GM12874 (cell line): ENCODE results near the gene CEP128.

Source experiments
- CTCF ChIP-seq: IDR thresholded peaks from 2 replicates; pipeline ENCODE4 v1.5.1; 2011; ENCODE audit warnings: low read depth, mild to moderate bottlenecking, control low read depth, low read length, moderate library complexity; ENCODE audit not compliant: insufficient read depth

The CEP128 gene

GRCh38 chr14:80919622-80920021, 21.9 kb downstream of the CEP128 start:
- TF ChIP-seq CTCF, result no peak

- TF ChIP-seq CTCF, result no peak
Measured at GRCh38 chr14:80906946-80907345, 34.6 kb downstream of the CEP128 start.

GRCh38 chr14:80906336-80906735, 35.2 kb downstream of the CEP128 start:
- TF ChIP-seq CTCF, result no peak

- TF ChIP-seq CTCF, result no peak
Measured at GRCh38 chr14:80902608-80903007, 38.9 kb downstream of the CEP128 start.

GRCh38 chr14:80901822-80902221, 39.7 kb downstream of the CEP128 start:
- no peak for TF ChIP-seq CTCF

GRCh38 chr14:80901260-80901659, 40.3 kb downstream of the CEP128 start:
- TF ChIP-seq CTCF, result no peak

- TF ChIP-seq CTCF, result no peak
Measured at GRCh38 chr14:80872645-80873044, 68.9 kb downstream of the CEP128 start.

- no peak for TF ChIP-seq CTCF
Measured at GRCh38 chr14:80868260-80868659, 73.3 kb downstream of the CEP128 start.
